HepG2 (cell line): Measurements from ENCODE around the gene NDRG2. TPM values are rescaled to one million over a fixed set of nuclear protein-coding genes. Genes with fewer than 3 reads are reported as not detected.

Experiments
- ATRX ChIP-seq: sonication (generic); formaldehyde crosslinking; IDR thresholded peaks from 2 replicates; pipeline ENCODE4 v1.4.0; 2020; ENCODE audit warnings: missing genetic modification reagents, borderline replicate concordance
- GATA4 ChIP-seq: sonication (generic); IDR thresholded peaks from 2 replicates; pipeline ENCODE4 v1.6.1; 2016; ENCODE audit warnings: antibody characterized with exemption, low read depth, borderline replicate concordance
- MBD4 ChIP-seq: IDR thresholded peaks from 2 replicates; pipeline ENCODE4 v1.6.1; 2012; ENCODE audit warnings: low read length, inconsistent platforms, borderline replicate concordance
- NFE2L1 ChIP-seq: sonication (generic); formaldehyde crosslinking; IDR thresholded peaks from 2 replicates; pipeline ENCODE4 v1.4.0; 2020; ENCODE audit warnings: missing genetic modification reagents, mild to moderate bottlenecking, borderline replicate concordance
- NFIB ChIP-seq: sonication (generic); formaldehyde crosslinking; IDR thresholded peaks from 2 replicates; pipeline ENCODE4 v1.9.0; 2021; ENCODE audit warnings: missing genetic modification reagents, mild to moderate bottlenecking, borderline replicate concordance
- POGK ChIP-seq: sonication (generic); formaldehyde crosslinking; conservative IDR thresholded peaks from 2 replicates; pipeline ENCODE4 v1.8.0; 2022; ENCODE audit warnings: mild to moderate bottlenecking, moderate library complexity, missing genetic modification reagents
- SAP130 ChIP-seq: IDR thresholded peaks from 2 replicates; pipeline ENCODE4 v1.6.1; 2016; ENCODE audit warnings: low read depth
- SNAPC4 ChIP-seq: sonication (generic); formaldehyde crosslinking; IDR thresholded peaks from 2 replicates; pipeline ENCODE4 v1.4.0; 2020; ENCODE audit warnings: mild to moderate bottlenecking, missing genetic modification reagents
- ZFP36L2 ChIP-seq: sonication (generic); formaldehyde crosslinking; IDR thresholded peaks from 2 replicates; pipeline ENCODE4 v1.4.0; 2020; ENCODE audit warnings: missing genetic modification reagents
- ZFYVE20 ChIP-seq: sonication (generic); formaldehyde crosslinking; IDR thresholded peaks from 2 replicates; pipeline ENCODE4 v1.8.0; 2023; ENCODE audit warnings: low read depth, mild to moderate bottlenecking, moderate library complexity, missing genetic modification reagents, borderline replicate concordance
- ZNF205 ChIP-seq: IDR thresholded peaks from 2 replicates; pipeline ENCODE4 v1.6.1; 2018; ENCODE audit warnings: missing biosample characterization, missing genetic modification reagents
- ZNF343 ChIP-seq: sonication (generic); formaldehyde crosslinking; IDR thresholded peaks from 2 replicates; pipeline ENCODE4 v1.4.0; 2020; ENCODE audit warnings: mild to moderate bottlenecking, missing genetic modification reagents
- ZNF576 ChIP-seq: sonication (generic); formaldehyde crosslinking; IDR thresholded peaks from 2 replicates; pipeline ENCODE4 v1.4.0; 2020; ENCODE audit warnings: mild to moderate bottlenecking, missing genetic modification reagents
- ZNF609 ChIP-seq: sonication (generic); formaldehyde crosslinking; IDR thresholded peaks from 2 replicates; pipeline ENCODE4 v1.4.0; 2020; ENCODE audit warnings: mild to moderate bottlenecking, missing genetic modification reagents, borderline replicate concordance
- polyA plus RNA-seq, 8 experiments: library from polyadenylated mRNA; depleted of rRNA in 3 of 8; stranded (reverse) in 7 of 8; unstranded in 1 of 8; fragments of >200 nt; fragmentation: Illumina TruSeq in 4 of 8; extraction: Trizol in 4 of 8; gene quantifications; 2 replicates each; pipeline versions ENCODE4 v1.2.1 to v1.2.3, GENCODE V29; 2011 to 2016; ENCODE audit warnings: low read depth in 4 of 8, missing spikeins in 1 of 8, mixed read lengths in 1 of 8; ENCODE audit not compliant: insufficient read depth in 1 of 8
- total RNA-seq, 5 experiments: library from RNA; depleted of rRNA; stranded (reverse); fragments of >200 nt; fragmentation: Illumina TruSeq; extraction: Trizol; gene quantifications; 2 replicates each; pipeline ENCODE4 v1.2.3, GENCODE V29; 2016; ENCODE audit warnings: low read depth in 1 of 5

The NDRG2 gene
- total and polyA plus RNA-seq, 2 of the 13 experiments (the other 11 are each of a cell fraction or from before 2014, with no cell fraction given): 27.2 to 189 TPM

GRCh38 chr14:21070083-21070609 lies 45.3 kb upstream of the NDRG2 start, which contains the start of gene ARHGEF40 (continued):
- no peak; the same call in 1 of the 2 replicates for TF ChIP-seq ZNF609 (CRISPR knock-in tag)
- no peak for TF ChIP-seq SNAPC4 (CRISPR knock-in tag)
- TF ChIP-seq ZFYVE20 (CRISPR knock-in tag): no peak; the same call in 1 of the 2 replicates
- TF ChIP-seq ZNF205 (CRISPR knock-in tag): no peak
- TF ChIP-seq ZNF343: no peak
- no peak for TF ChIP-seq NFE2L1 (CRISPR knock-in tag)
- no peak for TF ChIP-seq GATA4
- no peak for TF ChIP-seq ZFP36L2 (CRISPR knock-in tag)
- no peak for TF ChIP-seq MBD4
- TF ChIP-seq POGK (CRISPR knock-in tag): no peak
- TF ChIP-seq NFIB (CRISPR knock-in tag): no peak
- TF ChIP-seq SAP130: no peak
- no peak for TF ChIP-seq ATRX (CRISPR knock-in tag)
- no peak for TF ChIP-seq ZNF576 (CRISPR knock-in tag)
